A549 (cell line): ENCODE results near the gene SSBP3. TPM values are rescaled to one million over a fixed set of nuclear protein-coding genes. Genes with fewer than 3 reads are reported as not detected.

Experiments used
- ATAC-seq, 2 experiments: fragments of 200-7000 bp in 1 of 2; fragments of >200 bp in 1 of 2; cut with Nextera tagmentation in 1 of 2; cut with Tn5 transposase in 1 of 2; 3 replicates each; pipeline versions ENCODE4 v1.8.0 to v1.9.1; 2018 to 2020; ENCODE audit warnings: mild to moderate bottlenecking in 1 of 2, moderate library complexity in 1 of 2
- CTCF ChIA-PET: fragments of 300-600 bp; sonication (Branson Sonifier 250); formaldehyde crosslinking; extraction: SDS; loops from one replicate; lab custom pipeline; 2021; ENCODE audit warnings: antibody characterized with exemption, inconsistent platforms; lab: Yijun Ruan, JAX
- POLR2A ChIA-PET: fragments of 350-600 bp; formaldehyde crosslinking; extraction: SDS; loops from one replicate; lab custom pipeline; 2021; ENCODE audit warnings: antibody characterized with exemption, inconsistent platforms; lab: Yijun Ruan, JAX
- DNase-seq, 2 experiments: peaks; one replicate each; pipeline versions ENCODE4 v3.0.0 to v3.0.0-alpha.2; 2011 to 2016; ENCODE audit warnings: low read depth in 1 of 2, low spot score in 1 of 2
- FAIRE-seq: peaks from 2 replicates; lab custom pipeline; 2011; peaks lifted over from hg19 to GRCh38; lab: Jason Lieb, UNC
- H3K27ac ChIP-seq, 2 experiments: fragments of >200 bp; sonication (Bioruptor Twin); formaldehyde crosslinking; 3 replicates each; pipeline ENCODE4 v1.5.1; 2016 to 2017
- H3K4me1 ChIP-seq: fragments of >200 bp; sonication (Bioruptor Twin); formaldehyde crosslinking; 3 replicates; pipeline ENCODE4 v1.6.1; 2016
- H3K4me2 ChIP-seq: fragments of >200 bp; sonication (Bioruptor Twin); formaldehyde crosslinking; 3 replicates; pipeline ENCODE4 v1.6.1; 2016
- H3K4me3 ChIP-seq: fragments of >200 bp; sonication (Bioruptor Twin); formaldehyde crosslinking; 3 replicates; pipeline ENCODE4 v1.5.1; 2016
- H3K9me3 ChIP-seq: fragments of >200 bp; sonication (Bioruptor Twin); formaldehyde crosslinking; 3 replicates; pipeline ENCODE4 v1.6.1; 2016
- ATOH8 ChIP-seq: fragments of 250-450 bp; sonication (Bioruptor Pico); IDR thresholded peaks from 2 replicates; pipeline ENCODE4 v1.5.0; 2020; ENCODE audit warnings: low read depth, mild to moderate bottlenecking, moderate library complexity
- BCL3 ChIP-seq: fragments of >200 bp; sonication (Bioruptor Twin); formaldehyde crosslinking; IDR thresholded peaks from 3 replicates; pipeline ENCODE4 v1.6.1; 2016
- CEBPB ChIP-seq, 2 experiments: fragments of >200 bp in 1 of 2; sonication (Bioruptor Twin) in 1 of 2; formaldehyde crosslinking in 1 of 2; IDR thresholded peaks; 2 replicates each; pipeline ENCODE4 v1.6.1; 2012 to 2016
- CHD4 ChIP-seq: fragments of 200-600 bp; sonication (generic); IDR thresholded peaks from 2 replicates; pipeline ENCODE4 v1.6.1; 2016; ENCODE audit warnings: antibody characterized with exemption, mild to moderate bottlenecking, borderline replicate concordance
- E2F6 ChIP-seq: IDR thresholded peaks from 2 replicates; pipeline ENCODE4 v1.6.1; 2012; ENCODE audit warnings: low read depth, borderline replicate concordance
- EHF ChIP-seq: fragments of 250-450 bp; sonication (Bioruptor Pico); IDR thresholded peaks from 2 replicates; pipeline ENCODE4 v1.5.0; 2020; ENCODE audit warnings: mild to moderate bottlenecking
- EHMT2 ChIP-seq: fragments of 200-600 bp; sonication (generic); IDR thresholded peaks from 2 replicates; pipeline ENCODE4 v1.6.1; 2016; ENCODE audit warnings: antibody characterized with exemption, low read depth, mild to moderate bottlenecking, moderate library complexity
- ELK1 ChIP-seq: fragments of 150-350 bp; IDR thresholded peaks from 2 replicates; pipeline ENCODE4 v1.6.1; 2014; ENCODE audit warnings: low read depth, mild to moderate bottlenecking, low read length
- EP300 ChIP-seq, 2 experiments: fragments of >200 bp; sonication (Bioruptor Twin); formaldehyde crosslinking; IDR thresholded peaks; 2 replicates in 1 of 2; 3 replicates in 1 of 2; pipeline ENCODE4 v1.6.1; 2016 to 2017
- ESRRA ChIP-seq: fragments of 150-350 bp; IDR thresholded peaks from 2 replicates; pipeline ENCODE4 v1.6.1; 2014; ENCODE audit warnings: mild to moderate bottlenecking, low read length, borderline replicate concordance
- FOSL2 ChIP-seq, 2 experiments: fragments of 450-650 bp in 1 of 2; fragments of >200 bp in 1 of 2; sonication (Bioruptor Twin) in 1 of 2; formaldehyde crosslinking; IDR thresholded peaks; 2 replicates each; pipeline versions ENCODE4 v1.5.0 to v1.6.1; 2016 to 2020; ENCODE audit warnings: mild to moderate bottlenecking in 1 of 2, moderate library complexity in 1 of 2
- HMGXB4 ChIP-seq: fragments of 250-450 bp; sonication (Bioruptor Pico); IDR thresholded peaks from 2 replicates; pipeline ENCODE4 v1.5.0; 2021; ENCODE audit warnings: mild to moderate bottlenecking, moderate library complexity, borderline replicate concordance
- JUNB ChIP-seq: fragments of >200 bp; sonication (Bioruptor Twin); formaldehyde crosslinking; IDR thresholded peaks from 2 replicates; pipeline ENCODE4 v1.6.1; 2016
- KDM1A ChIP-seq: fragments of 200-600 bp; sonication (generic); IDR thresholded peaks from 2 replicates; pipeline ENCODE4 v1.6.1; 2016; ENCODE audit warnings: low read depth, mild to moderate bottlenecking
- MYC ChIP-seq: IDR thresholded peaks from 2 replicates; pipeline ENCODE4 v1.6.1; 2012; ENCODE audit warnings: mild to moderate bottlenecking, inconsistent platforms, low read length, improper control_type of control experiment, borderline replicate concordance
- NR3C1 ChIP-seq: fragments of >200 bp; sonication (Bioruptor Twin); formaldehyde crosslinking; IDR thresholded peaks from 3 replicates; pipeline ENCODE4 v1.6.1; 2017
- PHF8 ChIP-seq: fragments of 200-600 bp; sonication (generic); IDR thresholded peaks from 2 replicates; pipeline ENCODE4 v1.6.1; 2016; ENCODE audit warnings: low read depth, mild to moderate bottlenecking, antibody characterized with exemption, moderate library complexity, borderline replicate concordance
- RAD21 ChIP-seq, 2 experiments: fragments of >200 bp in 1 of 2; sonication (Bioruptor Twin) in 1 of 2; formaldehyde crosslinking in 1 of 2; IDR thresholded peaks in 1 of 2; conservative IDR thresholded peaks in 1 of 2; 2 replicates in 1 of 2; 3 replicates in 1 of 2; pipeline ENCODE4 v1.6.1; 2012 to 2018; ENCODE audit warnings: inconsistent platforms in 1 of 2
- SMC3 ChIP-seq: fragments of >200 bp; sonication (Bioruptor Twin); formaldehyde crosslinking; IDR thresholded peaks from 3 replicates; pipeline ENCODE4 v1.6.1; 2018; ENCODE audit warnings: inconsistent platforms
- TP53 ChIP-seq: fragments of 250-450 bp; sonication (Bioruptor Pico); IDR thresholded peaks from 2 replicates; pipeline ENCODE4 v1.5.0; 2021; ENCODE audit warnings: mild to moderate bottlenecking, moderate library complexity
- USF2 ChIP-seq: fragments of 450-650 bp; IDR thresholded peaks from 2 replicates; pipeline ENCODE4 v1.6.1; 2014; ENCODE audit warnings: antibody characterized with exemption
- ZFP36 ChIP-seq: fragments of 450-650 bp; IDR thresholded peaks from 2 replicates; pipeline ENCODE4 v1.6.1; 2014; ENCODE audit warnings: borderline replicate concordance; ENCODE audit not compliant: partially characterized antibody
- ZNF302 ChIP-seq: fragments of 250-450 bp; sonication (Bioruptor Pico); IDR thresholded peaks from 2 replicates; pipeline ENCODE4 v1.9.0; 2021; ENCODE audit warnings: inconsistent platforms, mild to moderate bottlenecking, moderate library complexity
- WGBS: methylation state at CpG from one replicate; pipeline ENCODE4 v1.1.6; 2017; ENCODE audit errors: missing lambda C conversion rate; 5-methylcytosine and 5-hydroxymethylcytosine counted together
- polyA plus RNA-seq, 4 experiments: library from polyadenylated mRNA; depleted of rRNA in 3 of 4; stranded (reverse); fragments of >200 nt; fragmentation: RNase III in 1 of 4; extraction: RNeasy Plus Mini Kit Qiagen cat#74134 plus additional on column Dnase treatment in 1 of 4; gene quantifications; 2 replicates in 3 of 4; 3 replicates in 1 of 4; pipeline ENCODE4 v1.2.3, GENCODE V29; 2011 to 2017

The SSBP3 gene
- polyA plus RNA-seq, 2 of the 4 experiments (the other 2 are of a cell fraction) = 7.2 to 9.1 TPM

GRCh38 chr1:54254055-54254454 lies 152.1 kb downstream of the SSBP3 start:
- no peak for TF ChIP-seq E2F6
- no peak for TF ChIP-seq KDM1A
- no peak for TF ChIP-seq USF2
- no peak for TF ChIP-seq ESRRA
- no peak for TF ChIP-seq HMGXB4 (CRISPR knock-in tag)
- no peak for TF ChIP-seq PHF8
- no peak for TF ChIP-seq ELK1
- no peak for TF ChIP-seq EHMT2
- no peak for TF ChIP-seq ZFP36
- no peak for TF ChIP-seq BCL3
- no peak for TF ChIP-seq RAD21 (conservative IDR thresholded peaks at IDR 0.05 in 1 of 2, IDR thresholded peaks at IDR 0.05 in 1 of 2)
- TF ChIP-seq MYC = no peak
- no peak for TF ChIP-seq CEBPB (IDR thresholded peaks at IDR 0.05)
- TF ChIP-seq ATOH8 (CRISPR knock-in tag) = no peak
- no peak for TF ChIP-seq ZNF302 (CRISPR knock-in tag)
- no peak for TF ChIP-seq CHD4
- TF ChIP-seq TP53 (CRISPR knock-in tag) = no peak
- TF ChIP-seq NR3C1 = no peak
- TF ChIP-seq, all 56 proteins: peak for 0
- ChIA-PET POLR2A (no interaction called here), CTCF (interaction anchor here (0.7 kb wide), 1 partner anchor 418 kb away, joined by 3 read pairs; no protein-coding TSS in a partner anchor)
- Histone ChIP-seq H3K9me3 (no peaks in the 10 kb centered on the region), H3K27ac (peak overlapping the region in 1 of 2 experiments; percentile 70; a peak in 2 of 6 replicates), H3K4me1 (peaks cover 7% of the 10 kb centered on the region; the same call in 2 of the 3 replicates), H3K4me3 (no peak overlapping the region), H3K4me2 (0 out of 3 replicates have a peak overlapping the region, but pooled peaks have one; percentile 18)
- 85% methylated on average over 8 of the region's 10 CpGs for WGBS
- FAIRE-seq (no peak), DNase-seq (no peak), ATAC-seq (peak in 1 of 2 experiments; percentile 18; a peak in 3 of 6 replicates)

- ChIA-PET CTCF (no interaction called here), POLR2A (no interaction called here)
- Histone ChIP-seq H3K27ac (peak overlapping the region in 1 of 2 experiments; percentile 70; a peak in 2 of 6 replicates), H3K4me2 (0 out of 3 replicates have a peak overlapping the region, but pooled peaks have one; percentile 18), H3K4me1 (peaks cover 7% of the 10 kb centered on the region; the same call in 2 of the 3 replicates)
- TF ChIP-seq TP53 (CRISPR knock-in tag) (no peak), CEBPB (IDR thresholded peaks at IDR 0.05) (no peak), FOSL2 (IDR thresholded peaks at IDR 0.05) (no peak), FOSL2 (CRISPR knock-in tag; IDR thresholded peaks at IDR 0.05) (peak; percentile 34; the same call in 1 of the 2 replicates), JUNB (no peak), EHF (no peak), BCL3 (no peak), EP300 (IDR thresholded peaks at IDR 0.05) (no peak), ELK1 (no peak), SMC3 (no peak)
- TF ChIP-seq, all 56 proteins: peak for 1
- DNase-seq (peak; percentile 31 to 59), FAIRE-seq (no peak), ATAC-seq (peak; percentile 86 to 88)
- Histone ChIP-seq H3K4me3 (no peak overlapping the region), H3K9me3 (no peaks in the 10 kb centered on the region)
- 50% methylated on average over 4 of the region's 5 CpGs for WGBS
Measured at GRCh38 chr1:54253480-54253879, 152.7 kb downstream of the SSBP3 start.
